Osteocyte (in vitro differentiated cells): Measurements from ENCODE around the gene PRDM2. TPM values are rescaled to one million over a fixed set of nuclear protein-coding genes. Genes with fewer than 3 reads are reported as not detected.
A peak's percentile ranks its signal among the peaks of the same experiment; 100 is the strongest.

Source experiments
- DNase-seq: peaks from one replicate; pipeline ENCODE4 v3.0.0; 2021; ENCODE audit warnings: mixed read lengths; ENCODE audit not compliant: unreplicated experiment; ENCODE audit errors: extremely low spot score
- H3K27ac Mint-ChIP-seq: one replicate; pipeline ENCODE4 v1.8.0; 2021; ENCODE audit warnings: mild to moderate bottlenecking, mixed read lengths; ENCODE audit not compliant: unreplicated experiment
- H3K27me3 Mint-ChIP-seq: one replicate; pipeline ENCODE4 v1.8.0; 2021; ENCODE audit warnings: mixed read lengths; ENCODE audit not compliant: unreplicated experiment
- H3K36me3 Mint-ChIP-seq: one replicate; pipeline ENCODE4 v1.8.0; 2021; ENCODE audit warnings: mixed read lengths; ENCODE audit not compliant: unreplicated experiment
- H3K4me1 Mint-ChIP-seq: one replicate; pipeline ENCODE4 v1.8.0; 2021; ENCODE audit warnings: mixed read lengths; ENCODE audit not compliant: unreplicated experiment
- H3K4me3 Mint-ChIP-seq: one replicate; pipeline ENCODE4 v1.8.0; 2021; ENCODE audit warnings: mild to moderate bottlenecking, moderate library complexity, mixed read lengths; ENCODE audit not compliant: unreplicated experiment
- H3K9me3 Mint-ChIP-seq: one replicate; pipeline ENCODE4 v1.8.0; 2021; ENCODE audit warnings: mixed read lengths; ENCODE audit not compliant: unreplicated experiment
- CTCF ChIP-seq: fragments of 200-600 bp; sonication (generic); IDR thresholded peaks from 2 replicates; pipeline ENCODE4 v1.5.0; 2021; ENCODE audit warnings: antibody characterized with exemption, mild to moderate bottlenecking, moderate library complexity
- total RNA-seq: library from RNA; stranded (reverse); gene quantifications from 2 replicates; pipeline ENCODE4 v1.2.1, GENCODE V29; 2021

Gene PRDM2
- total RNA-seq, 1 donor from 2014 or later, result 51.7 TPM

GRCh38 chr1:13775916-13776315 is 75.9 kb downstream of the PRDM2 start:
- DNase-seq, result no peak
- Mint-ChIP-seq H3K4me3 (no peak overlapping the region), H3K4me1 (peaks cover 28% of the 10 kb centered on the region), H3K36me3 (peaks cover 36% of the 10 kb centered on the region), H3K9me3 (no peaks in the 10 kb centered on the region), H3K27ac (no peak overlapping the region), H3K27me3 (no peaks in the 10 kb centered on the region)
- no peak for TF ChIP-seq CTCF

- DNase-seq, result no peak
- H3K9me3 Mint-ChIP-seq, result no peaks in the 10 kb centered on the region
- no peak for TF ChIP-seq CTCF
- H3K27me3 Mint-ChIP-seq, result no peaks in the 10 kb centered on the region
- H3K4me1 Mint-ChIP-seq, result peaks cover 39% of the 10 kb centered on the region
- peaks cover 48% of the 10 kb centered on the region for H3K36me3 Mint-ChIP-seq
- no peak overlapping the region for H3K4me3 Mint-ChIP-seq
- H3K27ac Mint-ChIP-seq, result peak overlapping the region; percentile 45
Observed at GRCh38 chr1:13778431-13778830, 78.4 kb downstream of the PRDM2 start.

GRCh38 chr1:13779930-13780329 is 79.9 kb downstream of the PRDM2 start:
- Mint-ChIP-seq H3K4me3 (no peak overlapping the region), H3K4me1 (peaks cover 47% of the 10 kb centered on the region), H3K27me3 (no peaks in the 10 kb centered on the region), H3K27ac (no peak overlapping the region), H3K9me3 (no peaks in the 10 kb centered on the region), H3K36me3 (peaks cover 40% of the 10 kb centered on the region)
- no peak for TF ChIP-seq CTCF
- DNase-seq, result no peak

- peaks cover 52% of the 10 kb centered on the region for H3K4me1 Mint-ChIP-seq
- peaks cover 40% of the 10 kb centered on the region for H3K36me3 Mint-ChIP-seq
- no peak for TF ChIP-seq CTCF
- H3K27ac Mint-ChIP-seq, result no peak overlapping the region
- no peak overlapping the region for H3K4me3 Mint-ChIP-seq
- no peak for DNase-seq
- no peaks in the 10 kb centered on the region for H3K27me3 Mint-ChIP-seq
- H3K9me3 Mint-ChIP-seq, result no peaks in the 10 kb centered on the region
Observed at GRCh38 chr1:13780780-13781179, 80.8 kb downstream of the PRDM2 start.

GRCh38 chr1:13781228-13781627 is 81.2 kb downstream of the PRDM2 start:
- H3K27ac Mint-ChIP-seq, result peak overlapping the region; percentile 76
- no peak for DNase-seq
- no peaks in the 10 kb centered on the region for H3K27me3 Mint-ChIP-seq
- H3K36me3 Mint-ChIP-seq, result peaks cover 41% of the 10 kb centered on the region
- peaks cover 53% of the 10 kb centered on the region for H3K4me1 Mint-ChIP-seq
- TF ChIP-seq CTCF, result no peak
- H3K4me3 Mint-ChIP-seq, result no peak overlapping the region
- H3K9me3 Mint-ChIP-seq, result no peaks in the 10 kb centered on the region
